HEK293 (cell line): ENCODE results near the gene RAB11FIP5.

Experiments
- CTCF ChIA-PET: fragments of 350-600 bp; formaldehyde crosslinking; extraction: SDS; loops from one replicate; lab custom pipeline; 2021; ENCODE audit warnings: antibody characterized with exemption; lab: Yijun Ruan, JAX
- POLR2A ChIA-PET: fragments of 300-600 bp; formaldehyde crosslinking; extraction: SDS; loops from one replicate; lab custom pipeline; 2020; ENCODE audit warnings: antibody characterized with exemption, inconsistent platforms; lab: Yijun Ruan, JAX
- H3K27ac ChIP-seq: fragments of 200-500 bp; sonication (Bioruptor generic); 2 replicates; pipeline ENCODE4 v1.5.1; 2014; ENCODE audit warnings: low read depth, low read length, control low read depth, inconsistent platforms; ENCODE audit errors: extremely low read depth
- H3K36me3 ChIP-seq, 2 experiments: fragments of 200-500 bp in 1 of 2; sonication (Bioruptor generic) in 1 of 2; 1 replicate in 1 of 2; 2 replicates in 1 of 2; pipeline ENCODE4 v1.5.1; 2014 to 2017; ENCODE audit warnings: inconsistent platforms in 2 of 2, low read length in 2 of 2; ENCODE audit not compliant: control insufficient read depth in 2 of 2, insufficient read depth in 1 of 2
- H3K4me1 ChIP-seq: fragments of 200-500 bp; sonication (Bioruptor generic); 2 replicates; pipeline ENCODE4 v1.5.1; 2014; ENCODE audit warnings: mild to moderate bottlenecking, low read length, inconsistent platforms; ENCODE audit not compliant: control insufficient read depth, insufficient read depth
- H3K4me3 ChIP-seq: 2 replicates; pipeline ENCODE4 v1.5.1; 2011; ENCODE audit warnings: low read depth, mild to moderate bottlenecking, control low read depth, low read length, moderate library complexity
- H3K9me3 ChIP-seq: fragments of 200-500 bp; sonication (Bioruptor generic); 2 replicates; pipeline ENCODE4 v1.5.1; 2014; ENCODE audit warnings: low read depth, low read length, inconsistent platforms; ENCODE audit not compliant: control insufficient read depth, insufficient read depth
- GLIS1 ChIP-seq: fragments of 450-650 bp; formaldehyde crosslinking; IDR thresholded peaks from 2 replicates; pipeline ENCODE4 v1.5.1; 2016; ENCODE audit warnings: missing biosample characterization, missing genetic modification characterization
- HOXD13 ChIP-seq: sonication (generic); formaldehyde crosslinking; IDR thresholded peaks from 2 replicates; pipeline ENCODE4 v1.8.0; 2022; ENCODE audit warnings: missing genetic modification reagents, borderline replicate concordance
- SCRT1 ChIP-seq: fragments of 450-650 bp; formaldehyde crosslinking; IDR thresholded peaks from 2 replicates; pipeline ENCODE4 v1.5.1; 2016; ENCODE audit warnings: missing biosample characterization, missing genetic modification characterization, borderline replicate concordance
- TCF7L2 ChIP-seq: IDR thresholded peaks from 2 replicates; pipeline ENCODE4 v1.6.1; 2011; ENCODE audit warnings: low read depth, mild to moderate bottlenecking, inconsistent platforms, low read length, moderate library complexity, borderline replicate concordance
- ZBTB21 ChIP-seq: fragments of 450-650 bp; formaldehyde crosslinking; IDR thresholded peaks from 2 replicates; pipeline ENCODE4 v1.5.1; 2017; ENCODE audit warnings: missing biosample characterization, missing genetic modification characterization
- ZNF211 ChIP-seq: fragments of 450-650 bp; formaldehyde crosslinking; IDR thresholded peaks from 2 replicates; pipeline ENCODE4 v1.5.1; 2016; ENCODE audit warnings: low read depth, missing biosample characterization, missing genetic modification characterization
- ZNF473 ChIP-seq: fragments of 450-650 bp; formaldehyde crosslinking; IDR thresholded peaks from 2 replicates; pipeline ENCODE4 v1.5.1; 2017; ENCODE audit warnings: missing biosample characterization, missing genetic modification characterization
- ZNF623 ChIP-seq: fragments of 450-650 bp; formaldehyde crosslinking; IDR thresholded peaks from 2 replicates; pipeline ENCODE4 v1.5.1; 2016; ENCODE audit warnings: missing biosample characterization, missing genetic modification characterization
- ZNF654 ChIP-seq: fragments of 450-650 bp; formaldehyde crosslinking; IDR thresholded peaks from 2 replicates; pipeline ENCODE4 v1.5.1; 2016; ENCODE audit warnings: low read depth, missing biosample characterization, missing genetic modification characterization
- ZNF768 ChIP-seq: fragments of 450-650 bp; formaldehyde crosslinking; IDR thresholded peaks from 2 replicates; pipeline ENCODE4 v1.5.1; 2018; ENCODE audit warnings: missing biosample characterization, mild to moderate bottlenecking, missing genetic modification characterization
- ZNF791 ChIP-seq: fragments of 450-650 bp; formaldehyde crosslinking; IDR thresholded peaks from 2 replicates; pipeline ENCODE4 v1.5.1; 2016; ENCODE audit warnings: missing biosample characterization, missing genetic modification characterization
- ZNF830 ChIP-seq: fragments of 450-650 bp; IDR thresholded peaks from 2 replicates; pipeline ENCODE4 v1.5.0; 2018; ENCODE audit warnings: missing biosample characterization, missing genetic modification characterization, low read depth, mild to moderate bottlenecking, moderate library complexity
- TF ChIP-seq, protein P1 (sequence below): fragments of 450-650 bp; formaldehyde crosslinking; IDR thresholded peaks from 2 replicates; pipeline ENCODE4 v1.5.1; 2016; ENCODE audit warnings: missing biosample characterization, missing genetic modification characterization
- TF ChIP-seq, protein P2 (sequence below): fragments of 450-650 bp; IDR thresholded peaks from 2 replicates; pipeline ENCODE4 v1.5.1; 2018; ENCODE audit warnings: missing biosample characterization, missing genetic modification characterization
- TF ChIP-seq, protein P3 (sequence below): fragments of 450-650 bp; formaldehyde crosslinking; IDR thresholded peaks from 2 replicates; pipeline ENCODE4 v1.5.1; 2016; ENCODE audit warnings: missing biosample characterization, missing genetic modification characterization, borderline replicate concordance
- TF ChIP-seq, protein P4 (sequence below): fragments of 450-650 bp; formaldehyde crosslinking; IDR thresholded peaks from 2 replicates; pipeline ENCODE4 v1.5.1; 2016; ENCODE audit warnings: missing biosample characterization, missing genetic modification characterization, borderline replicate concordance
- TF ChIP-seq, protein P5 (sequence below): fragments of 450-650 bp; formaldehyde crosslinking; IDR thresholded peaks from 2 replicates; pipeline ENCODE4 v1.5.1; 2016; ENCODE audit warnings: missing biosample characterization, missing genetic modification characterization

The RAB11FIP5 gene

DNA sequence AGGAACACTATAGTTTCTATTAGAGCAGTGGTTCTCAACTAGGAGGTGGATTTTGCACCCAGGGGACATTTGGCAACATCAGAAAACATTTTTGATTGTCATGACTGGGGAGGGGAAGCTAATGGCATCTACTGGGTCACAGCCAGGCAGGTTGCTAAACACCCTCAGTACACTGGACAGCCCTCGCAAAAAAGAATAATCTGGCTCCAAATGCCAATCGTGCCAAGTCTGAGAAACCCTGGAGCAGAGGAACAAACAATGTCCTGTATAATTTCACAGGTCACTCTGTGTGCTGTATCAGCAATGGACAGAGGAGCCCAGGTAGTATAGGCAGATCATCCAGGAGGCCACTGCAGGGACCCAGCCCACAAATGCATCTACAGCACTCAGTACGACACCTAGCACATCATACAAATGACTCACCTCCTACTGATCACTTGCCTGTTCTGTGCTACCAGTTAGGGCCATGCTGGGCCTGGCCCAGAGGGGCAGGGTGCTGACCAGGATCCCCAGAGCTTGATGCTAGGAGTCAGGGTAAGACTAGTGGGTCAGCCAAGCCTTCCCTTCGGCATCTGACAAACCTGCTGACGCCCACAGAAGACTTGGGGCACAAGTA is 78.9 kb downstream of the RAB11FIP5 start (continued):
- TF ChIP-seq ZNF768 (tag by site-specific recombination) (no peak), HOXD13 (CRISPR knock-in tag) (no peak), ZNF830 (tag by site-specific recombination) (no peak), ZNF654 (no peak)
- TF ChIP-seq, protein P1, sequence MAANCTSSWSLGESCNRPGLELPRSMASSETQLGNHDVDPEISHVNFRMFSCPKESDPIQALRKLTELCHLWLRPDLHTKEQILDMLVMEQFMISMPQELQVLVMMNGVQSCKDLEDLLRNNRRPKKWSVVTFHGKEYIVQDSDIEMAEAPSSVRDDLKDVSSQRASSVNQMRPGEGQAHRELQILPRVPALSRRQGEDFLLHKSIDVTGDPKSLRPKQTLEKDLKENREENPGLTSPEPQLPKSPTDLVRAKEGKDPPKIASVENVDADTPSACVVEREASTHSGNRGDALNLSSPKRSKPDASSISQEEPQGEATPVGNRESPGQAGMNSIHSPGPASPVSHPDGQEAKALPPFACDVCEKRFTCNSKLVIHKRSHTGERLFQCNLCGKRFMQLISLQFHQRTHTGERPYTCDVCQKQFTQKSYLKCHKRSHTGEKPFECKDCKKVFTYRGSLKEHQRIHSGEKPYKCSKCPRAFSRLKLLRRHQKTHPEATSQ (tag by site-specific recombination), result no peak
- TF ChIP-seq, all 188 proteins: peak for 0

DNA sequence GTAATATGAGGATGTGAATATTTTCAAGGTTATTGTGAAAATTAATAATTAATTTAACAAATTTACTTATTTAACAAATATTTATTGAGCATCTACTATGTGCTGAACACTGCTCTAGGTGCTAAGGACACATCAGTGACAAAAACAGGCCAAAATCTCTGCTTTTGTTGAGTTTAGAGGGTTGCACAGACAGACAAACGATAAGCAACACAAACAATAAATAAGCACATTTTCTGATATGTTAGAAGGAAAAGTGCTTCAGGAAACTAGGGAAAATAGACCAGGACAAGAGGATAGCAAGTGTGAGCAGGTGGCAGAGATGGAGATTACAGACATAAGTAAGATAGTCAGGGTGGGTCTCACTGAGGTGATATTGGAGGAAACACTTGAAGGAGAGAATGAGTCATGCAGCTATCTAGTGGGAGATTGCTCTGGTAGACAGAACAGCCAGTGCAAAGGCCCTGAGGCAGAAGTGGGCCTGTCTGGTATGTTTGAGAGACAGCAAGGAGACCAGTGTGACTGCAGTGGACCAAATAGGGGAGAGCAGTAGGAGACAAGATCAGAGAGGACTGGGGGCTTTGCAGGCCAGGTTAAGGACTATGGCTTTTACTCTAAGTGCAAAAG is 79.5 kb downstream of the RAB11FIP5 start:
- ChIA-PET CTCF (no interaction called here), POLR2A (no interaction called here)
- Histone ChIP-seq H3K4me3 (no peak overlapping the region), H3K27ac (no peak overlapping the region), H3K9me3 (no peaks in the 10 kb centered on the region), H3K36me3 (peaks cover 0 to 6% of the 10 kb centered on the region in 2 experiments; a peak in 1 of 3 replicates), H3K4me1 (peaks cover 6% of the 10 kb centered on the region; the same call in 1 of the 2 replicates)
- TF ChIP-seq, protein P2, sequence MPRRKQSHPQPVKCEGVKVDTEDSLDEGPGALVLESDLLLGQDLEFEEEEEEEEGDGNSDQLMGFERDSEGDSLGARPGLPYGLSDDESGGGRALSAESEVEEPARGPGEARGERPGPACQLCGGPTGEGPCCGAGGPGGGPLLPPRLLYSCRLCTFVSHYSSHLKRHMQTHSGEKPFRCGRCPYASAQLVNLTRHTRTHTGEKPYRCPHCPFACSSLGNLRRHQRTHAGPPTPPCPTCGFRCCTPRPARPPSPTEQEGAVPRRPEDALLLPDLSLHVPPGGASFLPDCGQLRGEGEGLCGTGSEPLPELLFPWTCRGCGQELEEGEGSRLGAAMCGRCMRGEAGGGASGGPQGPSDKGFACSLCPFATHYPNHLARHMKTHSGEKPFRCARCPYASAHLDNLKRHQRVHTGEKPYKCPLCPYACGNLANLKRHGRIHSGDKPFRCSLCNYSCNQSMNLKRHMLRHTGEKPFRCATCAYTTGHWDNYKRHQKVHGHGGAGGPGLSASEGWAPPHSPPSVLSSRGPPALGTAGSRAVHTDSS, result no peak
- TF ChIP-seq ZNF791 (tag by site-specific recombination) (no peak), ZNF623 (tag by site-specific recombination) (peak; percentile 98), GLIS1 (tag by site-specific recombination) (no peak), ZBTB21 (no peak), ZNF473 (tag by site-specific recombination) (no peak), SCRT1 (no peak), ZNF211 (tag by site-specific recombination) (no peak), TCF7L2 (no peak)
- TF ChIP-seq, protein P3, sequence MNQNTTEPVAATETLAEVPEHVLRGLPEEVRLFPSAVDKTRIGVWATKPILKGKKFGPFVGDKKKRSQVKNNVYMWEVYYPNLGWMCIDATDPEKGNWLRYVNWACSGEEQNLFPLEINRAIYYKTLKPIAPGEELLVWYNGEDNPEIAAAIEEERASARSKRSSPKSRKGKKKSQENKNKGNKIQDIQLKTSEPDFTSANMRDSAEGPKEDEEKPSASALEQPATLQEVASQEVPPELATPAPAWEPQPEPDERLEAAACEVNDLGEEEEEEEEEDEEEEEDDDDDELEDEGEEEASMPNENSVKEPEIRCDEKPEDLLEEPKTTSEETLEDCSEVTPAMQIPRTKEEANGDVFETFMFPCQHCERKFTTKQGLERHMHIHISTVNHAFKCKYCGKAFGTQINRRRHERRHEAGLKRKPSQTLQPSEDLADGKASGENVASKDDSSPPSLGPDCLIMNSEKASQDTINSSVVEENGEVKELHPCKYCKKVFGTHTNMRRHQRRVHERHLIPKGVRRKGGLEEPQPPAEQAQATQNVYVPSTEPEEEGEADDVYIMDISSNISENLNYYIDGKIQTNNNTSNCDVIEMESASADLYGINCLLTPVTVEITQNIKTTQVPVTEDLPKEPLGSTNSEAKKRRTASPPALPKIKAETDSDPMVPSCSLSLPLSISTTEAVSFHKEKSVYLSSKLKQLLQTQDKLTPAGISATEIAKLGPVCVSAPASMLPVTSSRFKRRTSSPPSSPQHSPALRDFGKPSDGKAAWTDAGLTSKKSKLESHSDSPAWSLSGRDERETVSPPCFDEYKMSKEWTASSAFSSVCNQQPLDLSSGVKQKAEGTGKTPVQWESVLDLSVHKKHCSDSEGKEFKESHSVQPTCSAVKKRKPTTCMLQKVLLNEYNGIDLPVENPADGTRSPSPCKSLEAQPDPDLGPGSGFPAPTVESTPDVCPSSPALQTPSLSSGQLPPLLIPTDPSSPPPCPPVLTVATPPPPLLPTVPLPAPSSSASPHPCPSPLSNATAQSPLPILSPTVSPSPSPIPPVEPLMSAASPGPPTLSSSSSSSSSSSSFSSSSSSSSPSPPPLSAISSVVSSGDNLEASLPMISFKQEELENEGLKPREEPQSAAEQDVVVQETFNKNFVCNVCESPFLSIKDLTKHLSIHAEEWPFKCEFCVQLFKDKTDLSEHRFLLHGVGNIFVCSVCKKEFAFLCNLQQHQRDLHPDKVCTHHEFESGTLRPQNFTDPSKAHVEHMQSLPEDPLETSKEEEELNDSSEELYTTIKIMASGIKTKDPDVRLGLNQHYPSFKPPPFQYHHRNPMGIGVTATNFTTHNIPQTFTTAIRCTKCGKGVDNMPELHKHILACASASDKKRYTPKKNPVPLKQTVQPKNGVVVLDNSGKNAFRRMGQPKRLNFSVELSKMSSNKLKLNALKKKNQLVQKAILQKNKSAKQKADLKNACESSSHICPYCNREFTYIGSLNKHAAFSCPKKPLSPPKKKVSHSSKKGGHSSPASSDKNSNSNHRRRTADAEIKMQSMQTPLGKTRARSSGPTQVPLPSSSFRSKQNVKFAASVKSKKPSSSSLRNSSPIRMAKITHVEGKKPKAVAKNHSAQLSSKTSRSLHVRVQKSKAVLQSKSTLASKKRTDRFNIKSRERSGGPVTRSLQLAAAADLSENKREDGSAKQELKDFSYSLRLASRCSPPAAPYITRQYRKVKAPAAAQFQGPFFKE, result no peak
- TF ChIP-seq, protein P4, sequence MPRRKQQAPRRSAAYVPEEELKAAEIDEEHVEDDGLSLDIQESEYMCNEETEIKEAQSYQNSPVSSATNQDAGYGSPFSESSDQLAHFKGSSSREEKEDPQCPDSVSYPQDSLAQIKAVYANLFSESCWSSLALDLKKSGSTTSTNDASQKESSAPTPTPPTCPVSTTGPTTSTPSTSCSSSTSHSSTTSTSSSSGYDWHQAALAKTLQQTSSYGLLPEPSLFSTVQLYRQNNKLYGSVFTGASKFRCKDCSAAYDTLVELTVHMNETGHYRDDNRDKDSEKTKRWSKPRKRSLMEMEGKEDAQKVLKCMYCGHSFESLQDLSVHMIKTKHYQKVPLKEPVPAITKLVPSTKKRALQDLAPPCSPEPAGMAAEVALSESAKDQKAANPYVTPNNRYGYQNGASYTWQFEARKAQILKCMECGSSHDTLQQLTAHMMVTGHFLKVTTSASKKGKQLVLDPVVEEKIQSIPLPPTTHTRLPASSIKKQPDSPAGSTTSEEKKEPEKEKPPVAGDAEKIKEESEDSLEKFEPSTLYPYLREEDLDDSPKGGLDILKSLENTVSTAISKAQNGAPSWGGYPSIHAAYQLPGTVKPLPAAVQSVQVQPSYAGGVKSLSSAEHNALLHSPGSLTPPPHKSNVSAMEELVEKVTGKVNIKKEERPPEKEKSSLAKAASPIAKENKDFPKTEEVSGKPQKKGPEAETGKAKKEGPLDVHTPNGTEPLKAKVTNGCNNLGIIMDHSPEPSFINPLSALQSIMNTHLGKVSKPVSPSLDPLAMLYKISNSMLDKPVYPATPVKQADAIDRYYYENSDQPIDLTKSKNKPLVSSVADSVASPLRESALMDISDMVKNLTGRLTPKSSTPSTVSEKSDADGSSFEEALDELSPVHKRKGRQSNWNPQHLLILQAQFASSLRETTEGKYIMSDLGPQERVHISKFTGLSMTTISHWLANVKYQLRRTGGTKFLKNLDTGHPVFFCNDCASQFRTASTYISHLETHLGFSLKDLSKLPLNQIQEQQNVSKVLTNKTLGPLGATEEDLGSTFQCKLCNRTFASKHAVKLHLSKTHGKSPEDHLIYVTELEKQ (tag by site-specific recombination), result no peak
- TF ChIP-seq, protein P5, sequence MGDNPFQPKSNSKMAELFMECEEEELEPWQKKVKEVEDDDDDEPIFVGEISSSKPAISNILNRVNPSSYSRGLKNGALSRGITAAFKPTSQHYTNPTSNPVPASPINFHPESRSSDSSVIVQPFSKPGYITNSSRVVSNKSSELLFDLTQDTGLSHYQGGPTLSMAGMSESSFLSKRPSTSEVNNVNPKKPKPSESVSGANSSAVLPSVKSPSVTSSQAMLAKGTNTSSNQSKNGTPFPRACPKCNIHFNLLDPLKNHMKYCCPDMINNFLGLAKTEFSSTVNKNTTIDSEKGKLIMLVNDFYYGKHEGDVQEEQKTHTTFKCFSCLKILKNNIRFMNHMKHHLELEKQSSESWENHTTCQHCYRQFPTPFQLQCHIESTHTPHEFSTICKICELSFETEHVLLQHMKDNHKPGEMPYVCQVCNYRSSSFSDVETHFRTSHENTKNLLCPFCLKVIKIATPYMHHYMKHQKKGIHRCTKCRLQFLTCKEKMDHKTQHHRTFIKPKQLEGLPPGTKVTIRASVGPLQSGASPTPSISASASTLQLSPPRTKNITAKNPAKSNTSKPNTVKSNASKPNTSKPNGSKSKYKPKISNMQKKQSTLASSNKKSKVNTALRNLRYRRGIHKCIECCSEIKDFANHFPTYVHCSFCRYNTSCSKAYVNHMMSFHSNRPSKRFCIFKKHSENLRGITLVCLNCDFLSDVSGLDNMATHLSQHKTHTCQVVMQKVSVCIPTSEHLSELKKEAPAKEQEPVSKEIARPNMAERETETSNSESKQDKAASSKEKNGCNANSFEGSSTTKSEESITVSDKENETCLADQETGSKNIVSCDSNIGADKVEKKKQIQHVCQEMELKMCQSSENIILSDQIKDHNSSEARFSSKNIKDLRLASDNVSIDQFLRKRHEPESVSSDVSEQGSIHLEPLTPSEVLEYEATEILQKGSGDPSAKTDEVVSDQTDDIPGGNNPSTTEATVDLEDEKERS (tag by site-specific recombination), result 0 out of 2 replicates have a peak, but pooled peaks have one; percentile 53
